Nephron (organoid): ENCODE data around the gene ATRIP.

Source experiments
- H3K27ac Mint-ChIP-seq, 3 experiments: 2 replicates each; pipeline ENCODE4 v1.8.0; 2020; ENCODE audit warnings: mixed read lengths in 3 of 3, mild to moderate bottlenecking in 2 of 3, moderate library complexity in 1 of 3
- H3K27me3 Mint-ChIP-seq: 2 replicates; pipeline ENCODE4 v1.8.0; 2021; ENCODE audit warnings: low read depth, mild to moderate bottlenecking, moderate library complexity, mixed read lengths
- H3K36me3 Mint-ChIP-seq: 2 replicates; pipeline ENCODE4 v1.8.0; 2020; ENCODE audit warnings: low read depth, mixed read lengths
- H3K4me1 Mint-ChIP-seq: 2 replicates; pipeline ENCODE4 v1.8.0; 2020; ENCODE audit warnings: mixed read lengths
- H3K4me3 Mint-ChIP-seq, 3 experiments: 2 replicates each; pipeline ENCODE4 v1.8.0; 2020; ENCODE audit warnings: mild to moderate bottlenecking in 3 of 3, mixed read lengths in 3 of 3, moderate library complexity in 2 of 3
- H3K9me3 Mint-ChIP-seq: 2 replicates; pipeline ENCODE4 v1.8.0; 2020; ENCODE audit warnings: mixed read lengths
- CTCF ChIP-seq, 3 experiments: fragments of 200-600 bp; sonication (generic); IDR thresholded peaks; one replicate each; pipeline ENCODE4 v1.5.0; 2021; ENCODE audit warnings: antibody characterized with exemption in 3 of 3; ENCODE audit not compliant: unreplicated experiment in 3 of 3

The ATRIP gene

GRCh38 chr3:48422272-48422671, 24.3 kb upstream of the ATRIP start:
- Mint-ChIP-seq H3K4me3 (no peak overlapping the region), H3K27ac (no peak overlapping the region), H3K9me3 (no peaks in the 10 kb centered on the region), H3K27me3 (no peaks in the 10 kb centered on the region), H3K4me1 (peaks cover 31% of the 10 kb centered on the region), H3K36me3 (peaks cover 10% of the 10 kb centered on the region)
- TF ChIP-seq CTCF (IDR thresholded peaks at IDR 0.05; ENCODE audit: unreplicated experiment in 3 of 3), result no peak

- H3K9me3 Mint-ChIP-seq, result no peaks in the 10 kb centered on the region
- peak overlapping the region in 2 of 3 experiments; percentile 57 to 72 for H3K27ac Mint-ChIP-seq
- H3K4me3 Mint-ChIP-seq, result no peak overlapping the region
- peaks cover 10% of the 10 kb centered on the region for H3K36me3 Mint-ChIP-seq
- no peaks in the 10 kb centered on the region for H3K27me3 Mint-ChIP-seq
- peaks cover 35% of the 10 kb centered on the region for H3K4me1 Mint-ChIP-seq
- no peak for TF ChIP-seq CTCF (IDR thresholded peaks at IDR 0.05; ENCODE audit: unreplicated experiment in 3 of 3)
These were observed 23.9 kb upstream of the ATRIP start for GRCh38 chr3:48422681-48423080.

- Mint-ChIP-seq H3K4me3 (no peak overlapping the region), H3K27me3 (no peaks in the 10 kb centered on the region), H3K27ac (peak overlapping the region in 2 of 3 experiments; percentile 57 to 72), H3K4me1 (peaks cover 41% of the 10 kb centered on the region), H3K9me3 (no peaks in the 10 kb centered on the region), H3K36me3 (peaks cover 10% of the 10 kb centered on the region)
- TF ChIP-seq CTCF (IDR thresholded peaks at IDR 0.05; ENCODE audit: unreplicated experiment in 3 of 3), result no peak
These were observed 23.2 kb upstream of the ATRIP start for GRCh38 chr3:48423241-48423882.

- H3K27ac Mint-ChIP-seq, result peak overlapping the region; percentile 58 to 93 (median 87)
- H3K4me3 Mint-ChIP-seq, result peak overlapping the region; percentile 54 to 68 (median 62)
- no peaks in the 10 kb centered on the region for H3K27me3 Mint-ChIP-seq
- no peak for TF ChIP-seq CTCF (IDR thresholded peaks at IDR 0.05; ENCODE audit: unreplicated experiment in 3 of 3)
- H3K4me1 Mint-ChIP-seq, result peaks cover 43% of the 10 kb centered on the region
- H3K9me3 Mint-ChIP-seq, result no peaks in the 10 kb centered on the region
- peaks cover 10% of the 10 kb centered on the region for H3K36me3 Mint-ChIP-seq
These were observed 22.4 kb upstream of the ATRIP start for GRCh38 chr3:48423883-48424695.

GRCh38 chr3:48425281-48425812, 21.2 kb upstream of the ATRIP start:
- no peak for TF ChIP-seq CTCF (IDR thresholded peaks at IDR 0.05; ENCODE audit: unreplicated experiment in 3 of 3)
- Mint-ChIP-seq H3K27me3 (no peaks in the 10 kb centered on the region), H3K9me3 (no peaks in the 10 kb centered on the region), H3K36me3 (peaks cover 10% of the 10 kb centered on the region), H3K4me1 (peaks cover 43% of the 10 kb centered on the region), H3K4me3 (peak overlapping the region; percentile 62 to 65 (median 64)), H3K27ac (peak overlapping the region; percentile 87 to 93 (median 87))
